Lower lobe of right lung (tissue), 2 donors: ENCODE measurements around the gene BRD3OS. TPM values are rescaled to one million over a fixed set of nuclear protein-coding genes. Genes with fewer than 3 reads are reported as not detected.

ENCODE experiments used
- ATAC-seq, 2 donors: fragments of 200-7000 bp; cut with Tn5 transposase; one replicate each; pipeline ENCODE4 v1.9.1; 2020 to 2022; ENCODE audit warnings: mild to moderate bottlenecking in 2 of 2, moderate library complexity in 2 of 2
- DNase-seq: peaks from one replicate; pipeline ENCODE4 v3.0.0-alpha.2; 2020
- H3K27ac ChIP-seq: fragments of 200-600 bp; one replicate; pipeline ENCODE4 v1.8.0; 2022
- H3K27me3 ChIP-seq: fragments of 200-600 bp; one replicate; pipeline ENCODE4 v1.8.0; 2022; ENCODE audit warnings: low read depth
- H3K36me3 ChIP-seq: fragments of 200-600 bp; one replicate; pipeline ENCODE4 v1.8.0; 2022; ENCODE audit warnings: mild to moderate bottlenecking
- H3K4me1 ChIP-seq: fragments of 200-600 bp; one replicate; pipeline ENCODE4 v1.8.0; 2022
- H3K4me3 ChIP-seq: fragments of 200-600 bp; one replicate; pipeline ENCODE4 v1.8.0; 2022; ENCODE audit warnings: mild to moderate bottlenecking
- H3K9me3 ChIP-seq: fragments of 200-600 bp; one replicate; pipeline ENCODE4 v1.8.0; 2022
- CTCF ChIP-seq: fragments of 200-600 bp; IDR thresholded peaks from one replicate; pipeline ENCODE4 v1.8.0; 2022; ENCODE audit warnings: antibody characterized with exemption, mild to moderate bottlenecking
- intact Hi-C: fragments of 100-400 bp; cut with DNase I; formaldehyde crosslinking; loops from one replicate; pipeline ENCODE4 v1.11.0; 2022
- total RNA-seq: library from RNA; stranded (reverse); fragmentation: NEBNext Ultra II Directional; extraction: Animal tissue kit (Norgen Biotek cat#: 25700); gene quantifications from one replicate; pipeline ENCODE4 v1.2.1, GENCODE V29; 2021
- donor health status: DM: no; HTN: yes; CAD: no; lungs with severe emphysema.

The BRD3OS gene
- total RNA-seq, 1 donor from 2014 or later, result 15.6 TPM

GRCh38 chr9:133978226-133978898, 46.9 kb upstream of the BRD3OS start:
- TF ChIP-seq CTCF, result no peak
- intact Hi-C loops, result no loop called here
- peaks cover 35% of the 10 kb centered on the region for H3K4me1 ChIP-seq
- no peaks in the 10 kb centered on the region for H3K27me3 ChIP-seq
- H3K27ac ChIP-seq, result peak overlapping the region; percentile 80
- DNase-seq (peak; percentile 28), ATAC-seq (no peak)
- no peak overlapping the region for H3K4me3 ChIP-seq
- H3K36me3 ChIP-seq, result no peaks in the 10 kb centered on the region
- H3K9me3 ChIP-seq, result no peaks in the 10 kb centered on the region

- peaks cover 35% of the 10 kb centered on the region for H3K4me1 ChIP-seq
- TF ChIP-seq CTCF, result no peak
- no peaks in the 10 kb centered on the region for H3K36me3 ChIP-seq
- ATAC-seq, result no peak
- H3K9me3 ChIP-seq, result no peaks in the 10 kb centered on the region
- intact Hi-C loops, result no loop called here
- peak; percentile 41 for DNase-seq
- no peaks in the 10 kb centered on the region for H3K27me3 ChIP-seq
- H3K27ac ChIP-seq, result peak overlapping the region; percentile 80
- peak overlapping the region; percentile 36 for H3K4me3 ChIP-seq
Measured at GRCh38 chr9:133978899-133979272, 46.4 kb upstream of the BRD3OS start.

DNA sequence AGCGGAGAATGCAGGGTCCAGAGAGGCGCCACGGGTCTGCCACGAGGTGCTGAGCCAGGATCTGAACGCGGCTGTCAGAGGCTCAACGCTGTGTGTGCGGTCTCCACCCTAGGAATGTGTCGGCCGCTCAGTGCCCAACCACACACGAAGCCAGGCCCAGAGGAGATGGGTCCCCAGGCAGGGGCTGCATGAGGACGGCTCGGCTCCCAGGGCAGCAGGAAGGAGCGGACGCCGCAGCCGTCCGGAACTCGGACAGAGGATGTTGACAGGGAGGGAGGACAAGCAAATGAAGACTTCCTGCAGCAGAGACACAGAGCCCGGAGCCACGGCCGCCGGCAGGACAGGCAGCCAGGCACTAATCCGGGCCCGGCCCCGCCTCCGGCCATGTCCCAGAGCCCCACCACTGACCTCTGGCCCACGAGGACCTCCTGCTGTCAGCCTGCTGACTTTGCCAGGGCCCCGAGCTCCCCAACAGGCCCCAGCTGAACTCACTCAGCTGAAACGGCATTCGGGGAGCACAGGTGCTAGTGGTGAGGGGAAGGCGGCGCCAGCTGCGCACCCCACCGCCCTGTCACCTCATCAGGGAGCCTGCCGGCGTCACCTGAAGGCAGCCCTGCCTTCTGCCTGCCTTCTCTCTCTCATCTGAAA, 45.9 kb upstream of the BRD3OS start:
- peak overlapping the region; percentile 36 for H3K4me3 ChIP-seq
- H3K9me3 ChIP-seq, result no peaks in the 10 kb centered on the region
- peaks cover 31% of the 10 kb centered on the region for H3K4me1 ChIP-seq
- TF ChIP-seq CTCF, result no peak
- DNase-seq (peak; percentile 53), ATAC-seq (peak; percentile 34 to 51)
- intact Hi-C loops, result no loop called here
- H3K36me3 ChIP-seq, result no peaks in the 10 kb centered on the region
- peak overlapping the region; percentile 80 for H3K27ac ChIP-seq
- no peaks in the 10 kb centered on the region for H3K27me3 ChIP-seq

GRCh38 chr9:133979921-133980863, 45.1 kb upstream of the BRD3OS start:
- peak overlapping the region; percentile 80 for H3K27ac ChIP-seq
- ATAC-seq (no peak), DNase-seq (peak; percentile 37)
- peaks cover 31% of the 10 kb centered on the region for H3K4me1 ChIP-seq
- TF ChIP-seq CTCF, result no peak
- no peaks in the 10 kb centered on the region for H3K36me3 ChIP-seq
- peak overlapping the region; percentile 36 for H3K4me3 ChIP-seq
- intact Hi-C loops, result no loop called here
- H3K27me3 ChIP-seq, result no peaks in the 10 kb centered on the region
- H3K9me3 ChIP-seq, result no peaks in the 10 kb centered on the region

GRCh38 chr9:133980864-133981588, 44.3 kb upstream of the BRD3OS start:
- intact Hi-C loops, result no loop called here
- Histone ChIP-seq H3K4me1 (peaks cover 31% of the 10 kb centered on the region), H3K4me3 (no peak overlapping the region), H3K27me3 (no peaks in the 10 kb centered on the region), H3K9me3 (no peaks in the 10 kb centered on the region), H3K27ac (no peak overlapping the region), H3K36me3 (no peaks in the 10 kb centered on the region)
- ATAC-seq, result no peak
- DNase-seq, result peak; percentile 29
- no peak for TF ChIP-seq CTCF
